Measurements from ENCODE around the gene ZNRF3.

DNA sequence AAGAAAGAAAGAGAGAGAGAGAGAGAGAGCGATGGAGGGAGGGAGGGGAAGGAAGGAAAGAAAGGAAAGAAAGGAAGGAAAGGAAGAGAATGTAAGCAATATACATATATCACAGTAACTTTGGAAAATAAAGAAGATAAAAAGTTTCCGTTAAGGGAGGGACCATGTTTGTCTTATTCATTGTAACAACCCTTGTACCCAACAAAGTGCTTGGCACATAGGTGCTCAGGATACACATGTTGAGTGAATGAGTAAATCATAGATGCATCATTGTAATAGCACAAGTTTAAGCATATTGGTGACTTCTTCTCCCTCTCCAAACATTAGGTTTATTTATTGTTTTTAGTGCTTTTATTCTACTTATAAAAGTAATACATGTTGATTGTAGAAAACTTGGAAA lies 39.7 kb upstream of the ZNRF3 start:
- TF ChIP-seq, protein P1, sequence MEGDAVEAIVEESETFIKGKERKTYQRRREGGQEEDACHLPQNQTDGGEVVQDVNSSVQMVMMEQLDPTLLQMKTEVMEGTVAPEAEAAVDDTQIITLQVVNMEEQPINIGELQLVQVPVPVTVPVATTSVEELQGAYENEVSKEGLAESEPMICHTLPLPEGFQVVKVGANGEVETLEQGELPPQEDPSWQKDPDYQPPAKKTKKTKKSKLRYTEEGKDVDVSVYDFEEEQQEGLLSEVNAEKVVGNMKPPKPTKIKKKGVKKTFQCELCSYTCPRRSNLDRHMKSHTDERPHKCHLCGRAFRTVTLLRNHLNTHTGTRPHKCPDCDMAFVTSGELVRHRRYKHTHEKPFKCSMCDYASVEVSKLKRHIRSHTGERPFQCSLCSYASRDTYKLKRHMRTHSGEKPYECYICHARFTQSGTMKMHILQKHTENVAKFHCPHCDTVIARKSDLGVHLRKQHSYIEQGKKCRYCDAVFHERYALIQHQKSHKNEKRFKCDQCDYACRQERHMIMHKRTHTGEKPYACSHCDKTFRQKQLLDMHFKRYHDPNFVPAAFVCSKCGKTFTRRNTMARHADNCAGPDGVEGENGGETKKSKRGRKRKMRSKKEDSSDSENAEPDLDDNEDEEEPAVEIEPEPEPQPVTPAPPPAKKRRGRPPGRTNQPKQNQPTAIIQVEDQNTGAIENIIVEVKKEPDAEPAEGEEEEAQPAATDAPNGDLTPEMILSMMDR (IDR thresholded peaks at IDR 0.05), result no peak
- no peak for TF ChIP-seq POLR2A (IDR thresholded peaks at IDR 0.05)
